K562 (cell line): ENCODE measurements around the gene MYH15. TPM values are rescaled to one million over a fixed set of nuclear protein-coding genes. Genes with fewer than 3 reads are reported as not detected.

Source experiments
- KDM5B ChIP-seq: fragments of 200-600 bp; sonication (generic); IDR thresholded peaks from 2 replicates; pipeline ENCODE4 v1.6.1; 2012; ENCODE audit warnings: low read depth, mild to moderate bottlenecking, moderate library complexity, low read length, control low read depth, inconsistent platforms; ENCODE audit not compliant: insufficient replicate concordance
- NFIC ChIP-seq: fragments of 450-650 bp; IDR thresholded peaks from 2 replicates; pipeline ENCODE4 v1.6.1; 2017; ENCODE audit warnings: mild to moderate bottlenecking, inconsistent platforms
- SMC3 ChIP-seq: conservative IDR thresholded peaks from 2 replicates; pipeline ENCODE4 v1.6.1; 2011; ENCODE audit warnings: low read depth, low read length, improper control_type of control experiment; ENCODE audit not compliant: insufficient read depth
- STAG1 ChIP-seq: sonication (generic); formaldehyde crosslinking; IDR thresholded peaks from 2 replicates; pipeline ENCODE4 v1.5.0; 2020; ENCODE audit warnings: missing genetic modification reagents, borderline replicate concordance
- polyA plus RNA-seq, 8 experiments: library from polyadenylated mRNA; depleted of rRNA in 4 of 8; stranded (reverse) in 5 of 8; unstranded in 3 of 8; fragments of >200 nt; fragmentation: Nextera tagmentation in 2 of 8; fragmentation: Illumina TruSeq in 1 of 8; extraction: Ambion mirVana in 2 of 8; extraction: Trizol in 1 of 8; gene quantifications; 2 replicates each; pipeline versions ENCODE4 v1.2.1 to v1.2.3, GENCODE V29; 2011 to 2014; ENCODE audit warnings: inconsistent platforms in 1 of 8, missing spikeins in 1 of 8
- total RNA-seq, 7 experiments: library from RNA; depleted of rRNA in 6 of 7; stranded (reverse); fragments of >200 nt in 6 of 7; fragmentation: Illumina TruSeq in 2 of 7; extraction: Trizol in 2 of 7; gene quantifications; 2 replicates each; pipeline versions ENCODE4 v1.2.1 to v1.2.3, GENCODE V29; 2011 to 2021; ENCODE audit warnings: low replicate concordance in 1 of 7
- TF ChIP-seq, protein P1 (sequence below), 2 experiments: fragments of 450-650 bp; formaldehyde crosslinking in 1 of 2; IDR thresholded peaks; 2 replicates each; pipeline versions ENCODE4 v1.4.0 to v1.6.1; 2014 to 2020; ENCODE audit warnings: mild to moderate bottlenecking in 2 of 2, borderline replicate concordance in 1 of 2, low read depth in 1 of 2
- TF ChIP-seq, protein P2 (sequence below): sonication (generic); formaldehyde crosslinking; IDR thresholded peaks from 2 replicates; pipeline ENCODE4 v1.8.1; 2023; ENCODE audit warnings: mild to moderate bottlenecking, missing genetic modification reagents
- TF ChIP-seq, protein P3 (sequence below), 3 experiments: IDR thresholded peaks in 2 of 3; conservative IDR thresholded peaks in 1 of 3; 2 replicates each; pipeline ENCODE4 v1.5.1; 2011 to 2012; ENCODE audit warnings: low read length in 3 of 3, mild to moderate bottlenecking in 3 of 3, control low read depth in 2 of 3, improper control_type of control experiment in 1 of 3, inconsistent platforms in 1 of 3, low read depth in 1 of 3, mixed read lengths in 1 of 3, moderate library complexity in 1 of 3; ENCODE audit not compliant: insufficient read depth in 2 of 3

The MYH15 gene
- total and polyA plus RNA-seq, 9 of the 15 experiments (the other 6 are each of a cell fraction or from before 2014, with no cell fraction given) = 0.03 to 0.29 (median 0.12) TPM

DNA sequence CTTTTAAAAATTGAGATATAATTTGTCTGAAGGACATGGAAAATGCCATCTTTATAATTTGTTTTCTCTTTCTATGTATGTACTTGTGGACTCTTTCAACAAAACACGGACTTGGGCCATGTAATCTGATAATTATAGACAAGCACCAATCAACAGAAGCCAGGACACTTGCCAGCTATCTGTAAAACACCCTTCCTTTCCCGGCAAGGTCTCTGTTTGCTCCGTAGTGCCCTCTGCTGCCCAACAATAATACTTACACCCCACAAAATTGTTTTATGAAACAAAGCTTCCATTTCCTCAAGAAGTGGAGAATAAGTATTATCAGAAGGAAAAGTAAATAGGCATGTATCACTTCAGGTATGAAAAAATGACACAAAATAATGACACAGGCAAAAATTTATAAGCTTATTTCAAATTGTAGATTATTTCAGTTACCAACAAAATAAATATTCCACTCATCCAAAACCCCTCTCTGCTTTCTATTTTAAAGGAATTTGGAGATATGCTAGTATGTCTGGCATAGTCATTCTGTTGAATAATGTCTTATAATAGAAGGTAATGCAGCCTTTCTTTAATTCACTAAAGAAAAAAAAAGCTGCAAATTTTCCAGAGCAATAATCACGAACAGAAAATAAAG lies 32.8 kb downstream of the MYH15 start (continued):
- TF ChIP-seq, protein P1, sequence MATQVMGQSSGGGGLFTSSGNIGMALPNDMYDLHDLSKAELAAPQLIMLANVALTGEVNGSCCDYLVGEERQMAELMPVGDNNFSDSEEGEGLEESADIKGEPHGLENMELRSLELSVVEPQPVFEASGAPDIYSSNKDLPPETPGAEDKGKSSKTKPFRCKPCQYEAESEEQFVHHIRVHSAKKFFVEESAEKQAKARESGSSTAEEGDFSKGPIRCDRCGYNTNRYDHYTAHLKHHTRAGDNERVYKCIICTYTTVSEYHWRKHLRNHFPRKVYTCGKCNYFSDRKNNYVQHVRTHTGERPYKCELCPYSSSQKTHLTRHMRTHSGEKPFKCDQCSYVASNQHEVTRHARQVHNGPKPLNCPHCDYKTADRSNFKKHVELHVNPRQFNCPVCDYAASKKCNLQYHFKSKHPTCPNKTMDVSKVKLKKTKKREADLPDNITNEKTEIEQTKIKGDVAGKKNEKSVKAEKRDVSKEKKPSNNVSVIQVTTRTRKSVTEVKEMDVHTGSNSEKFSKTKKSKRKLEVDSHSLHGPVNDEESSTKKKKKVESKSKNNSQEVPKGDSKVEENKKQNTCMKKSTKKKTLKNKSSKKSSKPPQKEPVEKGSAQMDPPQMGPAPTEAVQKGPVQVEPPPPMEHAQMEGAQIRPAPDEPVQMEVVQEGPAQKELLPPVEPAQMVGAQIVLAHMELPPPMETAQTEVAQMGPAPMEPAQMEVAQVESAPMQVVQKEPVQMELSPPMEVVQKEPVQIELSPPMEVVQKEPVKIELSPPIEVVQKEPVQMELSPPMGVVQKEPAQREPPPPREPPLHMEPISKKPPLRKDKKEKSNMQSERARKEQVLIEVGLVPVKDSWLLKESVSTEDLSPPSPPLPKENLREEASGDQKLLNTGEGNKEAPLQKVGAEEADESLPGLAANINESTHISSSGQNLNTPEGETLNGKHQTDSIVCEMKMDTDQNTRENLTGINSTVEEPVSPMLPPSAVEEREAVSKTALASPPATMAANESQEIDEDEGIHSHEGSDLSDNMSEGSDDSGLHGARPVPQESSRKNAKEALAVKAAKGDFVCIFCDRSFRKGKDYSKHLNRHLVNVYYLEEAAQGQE (IDR thresholded peaks at IDR 0.05; ENCODE audit: borderline replicate concordance) = peak; percentile 37; the same call in 1 of the 2 replicates
- TF ChIP-seq, protein P1 (CRISPR knock-in tag; IDR thresholded peaks at IDR 0.05; ENCODE audit: low read depth) = no peak
- peak; percentile 46 for TF ChIP-seq SMC3
- TF ChIP-seq, protein P2, sequence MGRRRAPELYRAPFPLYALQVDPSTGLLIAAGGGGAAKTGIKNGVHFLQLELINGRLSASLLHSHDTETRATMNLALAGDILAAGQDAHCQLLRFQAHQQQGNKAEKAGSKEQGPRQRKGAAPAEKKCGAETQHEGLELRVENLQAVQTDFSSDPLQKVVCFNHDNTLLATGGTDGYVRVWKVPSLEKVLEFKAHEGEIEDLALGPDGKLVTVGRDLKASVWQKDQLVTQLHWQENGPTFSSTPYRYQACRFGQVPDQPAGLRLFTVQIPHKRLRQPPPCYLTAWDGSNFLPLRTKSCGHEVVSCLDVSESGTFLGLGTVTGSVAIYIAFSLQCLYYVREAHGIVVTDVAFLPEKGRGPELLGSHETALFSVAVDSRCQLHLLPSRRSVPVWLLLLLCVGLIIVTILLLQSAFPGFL (CRISPR knock-in tag) = no peak
- TF ChIP-seq STAG1 (CRISPR knock-in tag) = peak; percentile 23; the same call in 1 of the 2 replicates
- no peak for TF ChIP-seq KDM5B
- TF ChIP-seq, protein P3, sequence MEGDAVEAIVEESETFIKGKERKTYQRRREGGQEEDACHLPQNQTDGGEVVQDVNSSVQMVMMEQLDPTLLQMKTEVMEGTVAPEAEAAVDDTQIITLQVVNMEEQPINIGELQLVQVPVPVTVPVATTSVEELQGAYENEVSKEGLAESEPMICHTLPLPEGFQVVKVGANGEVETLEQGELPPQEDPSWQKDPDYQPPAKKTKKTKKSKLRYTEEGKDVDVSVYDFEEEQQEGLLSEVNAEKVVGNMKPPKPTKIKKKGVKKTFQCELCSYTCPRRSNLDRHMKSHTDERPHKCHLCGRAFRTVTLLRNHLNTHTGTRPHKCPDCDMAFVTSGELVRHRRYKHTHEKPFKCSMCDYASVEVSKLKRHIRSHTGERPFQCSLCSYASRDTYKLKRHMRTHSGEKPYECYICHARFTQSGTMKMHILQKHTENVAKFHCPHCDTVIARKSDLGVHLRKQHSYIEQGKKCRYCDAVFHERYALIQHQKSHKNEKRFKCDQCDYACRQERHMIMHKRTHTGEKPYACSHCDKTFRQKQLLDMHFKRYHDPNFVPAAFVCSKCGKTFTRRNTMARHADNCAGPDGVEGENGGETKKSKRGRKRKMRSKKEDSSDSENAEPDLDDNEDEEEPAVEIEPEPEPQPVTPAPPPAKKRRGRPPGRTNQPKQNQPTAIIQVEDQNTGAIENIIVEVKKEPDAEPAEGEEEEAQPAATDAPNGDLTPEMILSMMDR (IDR thresholded peaks at IDR 0.05 in 2 of 3, conservative IDR thresholded peaks at IDR 0.05 in 1 of 3; ENCODE audit: insufficient read depth in 2 of 3, low read depth in 1 of 3, low read length in 3 of 3) = peak; percentile 59 to 73 (median 61)
- TF ChIP-seq NFIC = 0 out of 2 replicates have a peak, but pooled peaks have one; percentile 7
